EH (cell line): ENCODE measurements around the gene TMEM186.
A peak's percentile ranks its signal among the peaks of the same experiment; 100 is the strongest.
"Not testable (repeated sequence)": the region's sequence is repeated elsewhere in the genome, so short reads cannot be mapped to it uniquely, and the experiment has no call there.

ENCODE experiments used
- DNase-seq: peaks from one replicate; pipeline ENCODE4 v3.0.0-alpha.2; 2015; ENCODE audit warnings: low read depth

TMEM186 gene, protein sequence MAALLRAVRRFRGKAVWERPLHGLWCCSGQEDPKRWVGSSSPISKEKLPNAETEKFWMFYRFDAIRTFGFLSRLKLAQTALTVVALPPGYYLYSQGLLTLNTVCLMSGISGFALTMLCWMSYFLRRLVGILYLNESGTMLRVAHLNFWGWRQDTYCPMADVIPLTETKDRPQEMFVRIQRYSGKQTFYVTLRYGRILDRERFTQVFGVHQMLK

DNA sequence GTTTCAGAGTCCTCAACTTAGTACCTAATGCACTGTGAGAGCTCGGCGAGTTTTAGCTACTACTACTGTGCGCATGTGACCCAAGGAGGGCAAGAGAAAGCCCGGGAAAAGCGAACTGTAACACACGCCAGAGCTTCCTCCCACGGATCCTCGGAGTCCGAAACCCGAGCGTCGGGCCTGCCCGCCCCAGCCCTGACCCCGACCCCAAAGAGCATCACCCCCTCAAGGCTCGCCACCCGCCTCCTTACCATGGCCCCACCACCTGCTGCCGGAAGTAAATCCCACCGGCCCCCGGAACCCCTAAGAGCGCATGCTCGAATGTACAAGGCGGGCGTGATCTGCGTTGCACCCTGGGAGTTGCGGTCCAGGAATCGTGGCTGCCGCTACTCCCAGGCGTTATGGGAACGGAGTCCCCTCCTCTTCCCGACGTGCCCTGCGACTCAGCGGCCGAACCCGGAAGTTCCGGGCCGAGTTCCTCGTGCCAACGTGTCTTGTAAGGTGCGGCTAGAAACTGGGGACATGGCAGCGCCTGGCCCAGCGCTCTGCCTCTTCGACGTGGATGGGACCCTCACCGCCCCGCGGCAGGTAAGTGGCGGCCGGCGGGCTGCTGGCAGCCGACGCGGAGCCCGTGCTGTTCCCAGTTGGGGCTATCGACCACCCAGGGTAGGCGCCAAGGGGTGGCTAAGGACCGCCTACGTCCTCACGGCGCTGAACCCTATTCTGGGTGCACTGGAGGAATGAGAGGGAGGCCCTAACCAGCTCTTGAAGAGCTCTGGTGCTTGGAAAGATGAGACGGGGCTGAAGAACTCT, at the start of gene TMEM186, which contains the start of gene PMM2:
Gene TMEM186 (minus strand): TSS at position 276 of the 810 bp plus-strand sequence. CDS start 25 bp downstream, at position 251.
Gene PMM2 (plus strand): TSS at position 476 of the 810 bp plus-strand sequence. CDS start 44 bp downstream, at position 520.
- DNase-seq: peak; percentile 98

DNA sequence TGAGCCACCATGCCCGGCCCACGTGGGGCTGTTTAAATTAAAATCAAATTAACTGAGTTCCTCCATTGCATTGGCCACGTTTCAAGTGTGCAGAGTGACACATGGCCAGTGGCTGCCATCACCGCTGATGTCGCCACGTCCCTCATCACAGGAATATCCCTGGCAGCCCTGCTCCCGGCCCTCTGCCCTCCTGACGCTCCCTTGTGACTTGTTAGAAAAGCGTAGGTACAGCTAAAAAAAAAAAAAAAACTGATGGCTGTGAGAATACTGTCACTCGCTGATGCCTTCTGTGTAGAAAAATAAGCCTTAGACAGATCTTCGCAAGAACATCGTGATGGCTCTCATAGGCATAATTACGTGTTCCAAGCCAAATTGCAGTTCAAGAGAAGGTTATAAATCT, 49.7 kb upstream of the TMEM186 start:
- DNase-seq: no peak

DNA sequence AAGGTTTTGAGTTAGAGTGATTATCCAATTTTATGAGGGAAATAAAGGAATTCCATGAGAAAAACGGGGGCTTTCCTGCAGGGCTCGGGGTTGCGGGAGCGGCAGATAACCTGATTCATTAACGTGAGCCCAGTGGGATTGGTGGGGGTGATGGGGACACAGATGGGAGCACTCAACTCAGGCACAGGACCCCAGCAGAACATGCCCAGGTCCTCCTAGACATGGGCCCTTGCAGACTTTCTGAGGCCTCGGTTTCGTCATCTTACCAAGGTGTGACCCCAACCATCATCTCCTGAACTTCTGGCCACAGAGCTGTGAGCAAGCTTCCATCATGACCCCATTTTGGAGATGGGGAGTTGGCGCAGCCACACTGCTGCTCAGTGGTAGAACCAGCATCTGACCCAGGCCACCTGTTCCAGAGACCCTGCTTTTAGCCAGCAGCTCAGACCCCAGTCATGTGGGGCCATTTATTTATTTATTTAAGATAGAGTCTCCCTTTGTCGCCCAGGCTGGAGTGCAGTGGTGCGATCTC, 49.0 kb upstream of the TMEM186 start:
- no peak for DNase-seq

DNA sequence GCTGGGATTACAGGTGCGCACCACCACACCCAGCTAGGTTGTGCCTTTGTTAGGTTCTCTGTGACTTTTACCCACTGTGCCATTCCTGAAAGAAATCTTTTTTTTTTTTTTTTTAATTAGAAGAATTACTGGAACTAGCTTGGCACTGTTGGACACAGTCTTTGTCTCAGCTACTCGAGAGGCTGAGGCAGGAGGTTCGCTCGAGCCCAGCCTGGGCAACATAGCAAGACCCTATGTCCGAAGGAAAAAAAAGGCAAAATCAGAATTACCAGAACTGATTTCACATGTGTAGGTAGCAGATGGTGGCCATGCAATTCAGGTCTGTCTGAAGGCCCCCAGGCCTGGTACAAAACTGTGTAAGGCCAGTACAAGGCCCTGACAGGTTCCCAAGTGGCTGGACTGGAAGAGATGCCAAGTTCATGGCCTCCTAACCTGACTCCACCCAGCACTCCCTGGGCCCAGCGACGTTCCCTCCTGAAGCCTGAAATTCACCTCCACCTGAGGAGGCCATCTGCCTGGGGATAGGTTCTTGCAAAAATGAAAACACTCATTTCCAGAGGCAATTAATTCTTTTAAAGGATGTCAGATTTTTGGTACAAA, 48.4 kb upstream of the TMEM186 start:
- no peak for DNase-seq

DNA sequence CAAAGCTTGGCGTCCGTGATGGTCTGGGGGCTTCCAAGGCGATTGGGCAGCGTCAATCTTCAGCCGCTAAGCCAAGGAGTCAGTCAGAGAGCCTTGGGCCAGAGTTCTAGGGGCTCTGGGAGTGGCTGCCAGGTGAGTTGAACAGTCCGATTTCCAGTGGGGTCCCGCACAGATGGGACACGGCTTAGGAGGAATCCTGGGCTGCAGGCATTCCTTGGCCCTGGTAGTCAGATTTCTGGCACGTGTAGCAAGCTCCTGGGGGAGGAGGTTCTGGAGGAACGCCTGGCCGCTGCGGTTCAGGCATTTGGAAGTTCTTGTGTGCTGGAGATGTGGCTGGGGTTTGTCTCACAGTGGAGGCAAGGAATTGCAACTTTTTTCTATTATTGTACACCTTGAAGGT, 45.9 kb upstream of the TMEM186 start:
- DNase-seq: not testable (repeated sequence)

DNA sequence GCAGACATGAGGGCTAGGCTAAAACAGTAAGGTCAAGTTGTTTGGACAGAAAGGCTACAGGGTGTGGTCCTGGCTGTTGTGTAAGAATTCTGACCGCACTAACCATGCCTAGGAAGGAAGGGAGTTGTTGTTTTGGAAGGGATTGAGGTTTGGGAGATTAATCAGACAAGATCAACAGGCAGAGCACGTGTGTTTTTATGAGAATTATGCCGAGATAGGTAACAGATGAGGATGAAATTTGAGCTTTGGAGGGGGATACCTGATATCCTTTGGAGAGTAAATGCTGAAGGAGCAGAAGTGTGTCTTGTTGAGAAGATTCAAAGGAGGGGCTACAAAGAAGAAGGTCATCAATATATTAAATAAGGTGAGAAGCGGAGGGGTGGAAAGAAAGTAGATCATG, 44.6 kb upstream of the TMEM186 start:
- DNase-seq: not testable (repeated sequence)

DNA sequence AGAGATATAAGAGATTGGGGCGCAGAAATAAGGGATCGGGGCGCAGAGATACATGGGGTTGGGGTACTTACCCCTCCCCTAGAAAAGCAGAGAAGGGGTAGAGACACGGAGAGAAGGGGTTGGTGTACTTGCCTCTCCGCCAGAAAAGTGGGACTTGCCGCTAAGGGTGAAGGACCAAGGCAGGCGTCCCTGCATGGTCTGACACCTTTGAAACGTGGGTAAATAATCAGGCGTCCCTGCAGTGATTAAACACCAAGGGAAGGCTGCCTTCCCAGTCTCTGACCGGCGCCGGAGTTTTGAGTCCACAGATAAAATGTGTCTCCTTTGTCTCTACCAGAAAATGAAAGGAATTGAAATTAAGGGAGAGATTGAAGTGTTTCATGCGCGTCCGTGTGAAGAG, 40.2 kb upstream of the TMEM186 start:
- DNase-seq: not testable (repeated sequence)

DNA sequence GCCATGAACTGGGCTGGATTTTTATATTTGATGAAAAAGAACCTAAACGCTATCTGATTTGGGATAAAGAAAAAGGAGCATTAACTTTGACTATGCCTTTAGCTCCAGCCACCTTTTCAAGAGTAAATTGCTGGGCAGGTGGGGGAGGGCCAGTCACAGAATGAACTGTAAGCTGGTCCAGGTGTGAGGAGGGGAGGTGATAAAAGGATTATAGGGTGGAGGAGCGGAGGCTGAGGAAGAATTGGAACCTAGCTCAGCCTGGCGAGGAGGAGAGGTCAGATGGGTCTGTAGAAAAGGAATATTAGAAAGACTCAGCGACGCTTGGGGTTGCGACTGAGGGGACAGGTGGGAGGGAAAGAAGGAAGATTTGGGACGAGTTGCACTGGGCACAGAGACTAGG, 39.4 kb upstream of the TMEM186 start:
- DNase-seq: not testable (repeated sequence)

DNA sequence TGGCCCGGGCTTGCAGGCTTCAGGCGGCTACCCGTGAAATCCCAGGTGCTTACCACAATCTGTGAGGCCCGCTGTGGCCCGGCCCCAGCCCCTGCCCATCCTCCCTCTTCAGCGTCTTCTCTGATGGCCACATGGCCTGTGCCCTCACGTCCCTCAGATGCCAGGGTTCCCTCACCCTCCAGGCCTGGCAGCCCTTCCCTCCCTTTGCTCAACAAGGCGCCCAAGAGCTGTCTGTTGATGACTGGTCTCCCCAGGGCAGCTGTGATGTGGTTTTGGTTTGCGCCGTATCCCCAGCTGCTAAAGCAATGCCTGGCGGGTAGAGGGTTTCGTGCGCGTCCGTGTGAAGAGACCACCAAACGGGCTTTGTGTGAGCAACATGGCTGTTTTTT, 35.3 kb upstream of the TMEM186 start:
- DNase-seq: no peak

DNA sequence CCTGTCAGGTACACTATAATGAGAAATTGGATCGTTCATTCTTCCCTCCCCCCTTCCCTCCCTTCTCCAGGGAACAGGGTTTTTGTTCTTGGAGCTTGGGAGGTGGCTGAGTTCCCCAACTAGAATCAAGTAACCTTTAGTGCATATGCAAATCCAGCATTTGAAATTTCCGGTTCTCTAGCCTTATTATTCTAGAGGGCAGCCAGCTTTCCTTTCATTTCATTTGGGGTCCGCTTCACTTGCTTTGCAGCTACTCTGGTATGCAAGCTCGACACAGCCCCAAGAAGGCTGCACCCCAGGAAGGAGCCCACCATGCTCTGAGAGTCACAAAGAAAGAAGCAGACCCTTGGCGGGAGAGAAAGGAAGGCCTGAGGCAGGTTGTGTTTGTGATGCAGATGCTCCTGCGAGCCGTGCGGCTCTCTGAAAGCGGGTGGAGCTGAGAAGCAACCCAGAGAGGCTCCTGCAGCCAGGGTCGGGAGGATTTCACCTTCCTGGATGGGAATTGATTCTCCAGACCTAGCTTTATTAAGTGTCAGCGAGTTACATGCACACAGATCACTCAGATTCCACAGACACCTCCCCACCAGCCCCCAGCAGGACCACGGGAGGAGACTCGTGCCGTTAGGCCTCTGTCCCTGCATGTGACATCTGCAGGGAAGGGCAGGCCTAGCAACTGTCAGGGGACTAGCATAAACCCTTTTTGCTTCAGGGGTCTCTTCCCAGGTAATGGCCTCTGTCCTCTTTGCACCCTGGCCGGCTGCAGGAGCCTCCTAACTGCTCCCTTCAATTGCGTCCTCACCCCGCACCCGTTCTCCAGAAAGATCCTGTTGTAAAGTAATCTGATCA, 34.7 kb upstream of the TMEM186 start:
- DNase-seq: no peak

DNA sequence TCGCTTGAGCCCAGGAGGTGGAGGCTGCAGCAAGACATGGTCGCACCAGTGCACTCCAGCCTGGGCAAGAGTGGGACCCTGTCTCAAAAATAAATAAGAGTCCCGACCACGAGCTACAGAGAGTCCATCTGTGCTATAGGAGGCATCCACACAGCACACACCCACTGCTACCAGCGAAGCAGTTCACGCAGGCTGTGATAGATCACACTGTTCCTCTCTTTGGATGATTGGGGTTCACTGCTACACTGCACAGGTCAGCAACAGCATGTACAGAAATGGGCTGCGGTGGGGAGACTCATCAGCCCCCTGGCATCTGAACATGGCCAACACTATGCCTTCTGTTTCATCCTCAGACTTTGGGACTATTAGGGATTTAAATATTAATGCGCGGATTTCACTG, 34.0 kb upstream of the TMEM186 start:
- DNase-seq: no peak

DNA sequence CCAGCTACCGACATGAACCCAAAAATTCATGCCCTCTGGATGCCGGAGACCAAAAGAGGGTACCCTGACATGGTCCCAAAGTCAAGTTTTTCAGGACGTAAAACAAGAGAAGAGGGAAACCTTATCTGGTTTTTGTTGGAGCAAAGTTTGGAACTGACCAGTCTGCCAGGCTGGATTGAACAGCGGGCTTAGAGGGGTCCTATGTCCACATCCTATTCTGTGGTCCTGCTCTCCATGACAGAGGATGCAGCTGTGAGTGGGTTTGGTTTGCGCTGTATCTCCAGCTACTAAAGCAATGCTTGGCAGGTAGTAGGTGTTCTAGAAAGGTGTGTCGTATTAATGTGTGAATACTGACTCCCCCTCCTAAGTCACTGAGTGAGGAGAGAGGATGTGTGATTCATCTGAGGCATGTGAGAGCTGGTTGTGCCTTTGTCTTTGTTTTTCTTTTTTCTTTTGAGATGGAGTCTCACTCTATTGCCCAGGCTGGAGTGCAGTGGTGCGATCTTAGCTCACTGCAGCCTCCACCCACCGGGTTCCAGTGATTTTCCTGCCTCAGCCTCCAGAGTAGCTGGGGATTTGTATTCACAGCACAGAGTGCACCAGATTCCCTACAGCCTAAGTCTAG, 31.2 kb upstream of the TMEM186 start:
- peak; percentile 30 for DNase-seq

DNA sequence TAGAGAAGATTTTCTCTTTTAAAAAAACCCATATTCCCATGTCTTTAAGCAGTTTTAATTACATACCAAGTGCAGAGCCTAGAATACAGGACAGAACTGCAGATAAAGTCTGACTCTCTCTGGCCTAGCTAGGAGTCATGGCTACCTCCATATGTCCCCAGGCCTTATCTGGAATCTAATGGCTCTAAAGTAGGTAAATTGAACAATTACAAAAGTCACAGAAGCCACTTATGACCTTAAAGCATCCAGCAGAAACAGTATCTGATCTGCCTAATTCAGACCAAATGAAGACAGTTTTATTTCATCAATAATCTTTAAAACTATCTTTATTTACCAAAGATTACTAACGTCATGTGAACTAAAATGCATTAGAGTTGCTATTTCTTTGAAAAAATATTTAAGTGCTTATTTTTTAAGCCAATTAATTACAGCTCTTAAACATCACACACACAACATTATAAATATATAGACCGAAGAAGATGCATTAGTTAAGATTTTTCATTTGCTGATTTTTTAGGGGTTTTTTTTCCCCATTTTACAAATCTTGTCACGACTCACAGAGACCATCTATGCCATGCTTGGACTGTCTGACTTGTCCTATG, 28.9 kb upstream of the TMEM186 start:
- no peak for DNase-seq

DNA sequence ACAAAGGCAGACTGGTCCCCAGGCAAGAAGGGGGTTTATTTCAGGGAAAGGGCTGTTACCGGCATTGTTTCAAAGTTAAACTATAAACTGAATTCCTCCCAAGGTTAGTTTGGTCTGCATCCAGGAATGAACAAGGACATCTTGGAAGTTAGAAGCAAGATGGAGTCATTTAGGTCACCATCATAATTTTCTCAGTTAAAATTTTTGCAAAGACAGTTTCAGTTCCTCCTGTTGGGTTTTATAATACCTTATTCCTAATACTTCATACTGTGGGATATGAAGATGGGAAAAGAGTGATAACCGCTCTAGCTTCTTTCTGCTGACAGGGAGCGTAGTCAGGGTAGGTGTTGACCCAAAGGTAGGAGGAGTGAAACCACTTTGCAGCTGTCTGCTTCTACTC, 25.0 kb upstream of the TMEM186 start:
- no peak for DNase-seq

DNA sequence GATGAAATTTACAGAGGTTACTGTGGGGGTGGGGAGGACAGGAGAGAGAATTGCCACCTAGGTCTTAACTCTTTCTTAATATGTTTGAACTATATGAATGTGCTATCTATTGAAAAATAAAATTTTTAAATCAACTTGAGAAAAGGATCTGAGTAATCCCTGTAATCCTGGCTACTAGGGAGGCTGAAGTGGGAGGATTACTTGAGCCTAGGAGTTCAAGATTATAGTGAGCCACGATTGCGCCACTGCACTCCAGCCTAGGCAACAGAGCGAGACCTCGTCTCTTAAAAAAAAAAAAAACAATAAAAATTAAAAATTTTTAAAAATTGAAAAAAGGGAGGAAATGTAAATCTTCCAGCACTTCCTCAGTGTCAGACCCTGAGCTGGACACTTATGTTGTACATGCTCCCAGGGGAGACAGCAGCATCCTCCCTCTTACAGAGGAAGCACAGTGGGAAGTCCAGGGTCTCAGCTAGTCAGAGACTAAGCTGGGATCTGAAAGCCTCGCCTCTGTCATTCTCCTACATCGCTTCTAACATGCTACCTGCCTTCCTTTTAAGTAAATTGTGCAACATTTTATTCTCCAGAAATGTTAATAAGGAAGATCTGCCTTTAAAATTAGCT, 22.1 kb upstream of the TMEM186 start:
- DNase-seq: no peak

DNA sequence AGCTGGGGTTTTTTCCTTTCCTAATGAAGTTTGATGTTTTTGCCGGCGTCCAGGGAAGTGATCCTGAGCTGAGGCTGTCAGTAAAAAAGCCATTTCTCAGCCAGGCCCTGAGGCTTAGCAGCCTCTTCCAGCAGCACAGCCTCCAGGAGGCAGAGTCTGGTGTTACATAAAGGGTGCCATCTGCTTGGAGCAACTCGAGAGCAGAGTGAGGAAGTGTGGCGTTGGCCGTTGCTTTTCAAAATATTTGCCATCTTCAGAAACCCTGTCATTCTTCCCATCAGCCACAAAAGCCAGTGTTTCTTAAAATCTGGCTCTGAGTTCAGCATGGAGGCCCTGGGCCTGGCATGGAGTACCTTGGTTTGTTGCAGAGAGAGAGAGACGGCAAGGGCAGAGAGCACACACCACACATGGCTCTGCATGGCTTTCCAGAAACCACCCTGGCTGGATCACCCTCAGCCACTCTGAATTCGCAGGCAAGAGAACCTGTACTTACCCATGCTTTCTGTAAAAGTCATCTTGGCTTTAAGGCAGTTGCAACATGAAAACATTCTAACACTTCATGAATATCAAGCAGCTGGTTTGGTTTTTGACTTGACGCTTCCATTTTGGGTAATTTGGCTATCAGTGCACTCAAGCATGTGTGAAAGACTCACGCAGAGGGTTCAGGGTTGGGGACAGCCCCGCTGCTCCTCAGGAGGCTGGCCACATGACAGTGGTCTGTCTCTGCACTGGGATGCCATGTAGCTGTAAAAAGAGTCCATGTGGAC, 21.2 kb upstream of the TMEM186 start:
- no peak for DNase-seq

DNA sequence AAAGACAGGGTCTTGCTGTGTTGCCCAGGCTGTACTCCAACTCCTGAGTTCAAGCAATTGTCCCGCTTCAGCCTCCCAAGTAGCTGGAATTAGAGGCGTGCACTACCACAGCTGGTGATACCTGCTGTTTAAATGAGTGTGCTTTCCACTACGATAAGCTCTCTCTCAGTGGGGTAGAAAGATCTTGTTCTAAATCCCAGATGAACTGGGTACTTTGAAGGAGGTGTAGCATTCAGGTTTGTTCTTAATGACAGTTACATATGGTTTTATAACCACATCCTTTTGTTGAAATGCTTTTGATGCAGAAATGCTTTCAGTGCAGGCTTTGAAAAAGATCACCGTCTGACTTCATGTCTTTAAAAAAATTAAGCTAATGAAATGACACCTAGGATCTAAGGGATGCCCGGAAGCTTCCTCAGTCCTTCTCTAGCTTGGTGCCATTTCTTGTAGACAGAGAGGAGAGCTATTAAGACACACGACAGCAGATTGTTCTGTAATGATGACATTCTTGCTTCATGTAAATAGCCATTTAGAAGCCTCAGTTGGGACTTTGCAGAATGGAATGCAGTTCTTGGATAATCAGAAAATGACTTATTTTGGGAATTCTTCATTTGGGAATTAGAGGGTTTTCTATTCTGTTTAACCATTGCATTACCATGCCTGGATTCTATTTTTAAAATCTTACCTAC, 19.7 kb upstream of the TMEM186 start:
- DNase-seq: peak; percentile 40

DNA sequence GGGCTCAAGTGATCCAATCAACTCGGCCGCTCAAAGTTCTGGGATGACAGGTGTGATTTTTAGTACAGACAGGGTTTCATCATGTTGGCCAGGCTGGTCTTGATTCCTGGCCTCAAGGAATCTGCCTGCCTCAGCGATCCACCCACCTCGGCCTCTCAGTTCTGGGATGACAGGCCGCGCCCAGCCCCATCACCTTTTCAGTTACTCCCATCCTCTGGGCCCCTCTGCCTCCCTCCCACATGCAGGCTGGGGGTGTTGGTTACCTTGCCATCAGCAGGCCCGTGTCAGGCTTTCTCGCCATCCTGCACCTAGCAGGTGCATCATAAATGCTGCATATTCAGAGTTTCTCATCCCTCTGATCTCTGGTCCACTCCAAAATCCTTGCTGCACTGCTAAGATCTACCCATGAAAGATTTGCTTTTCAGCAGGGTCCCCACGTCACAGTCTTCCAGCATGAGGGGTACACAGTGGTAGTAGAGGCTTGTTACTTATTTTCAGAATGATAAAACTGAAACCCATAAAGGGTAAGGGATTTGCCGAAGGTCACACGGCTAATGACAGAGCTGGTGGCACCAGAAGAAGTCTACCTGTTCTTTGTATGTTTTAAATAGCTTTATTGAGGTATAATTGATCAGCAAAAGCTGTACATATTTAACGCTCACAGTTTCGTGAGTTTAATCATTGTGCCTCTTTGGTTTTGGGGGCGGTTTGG, 16.8 kb upstream of the TMEM186 start:
- no peak for DNase-seq
